Measurements from ENCODE around the gene TMEM50A. TPM values are rescaled to one million over a fixed set of nuclear protein-coding genes. Genes with fewer than 3 reads are reported as not detected.

Gene TMEM50A
- total and polyA plus RNA-seq, 2 donors (not counting 3 experiments of a cell fraction or from before 2014, with no cell fraction given): 125 to 140 TPM

- ChIA-PET CTCF (no interaction called here), POLR2A (no interaction called here)
- TF ChIP-seq FOS (IDR thresholded peaks at IDR 0.05; ENCODE audit: borderline replicate concordance, insufficient read depth, low read length): no peak
- TF ChIP-seq GATA2 (IDR thresholded peaks at IDR 0.05; ENCODE audit: insufficient read depth, insufficient read length, low read depth, low read length): no peak
- TF ChIP-seq MAX (IDR thresholded peaks at IDR 0.05; ENCODE audit: insufficient read depth, insufficient read length): no peak
- TF ChIP-seq MYC (IDR thresholded peaks at IDR 0.05; ENCODE audit: low read depth, low read length): no peak
- no peak for TF ChIP-seq EZH2 (IDR thresholded peaks at IDR 0.05; ENCODE audit: borderline replicate concordance, low read depth, low read length, severe bottlenecking)
- no peak for TF ChIP-seq JUN (IDR thresholded peaks at IDR 0.05; ENCODE audit: borderline replicate concordance, insufficient read depth, insufficient read length, low read depth)
- TF ChIP-seq POLR2AphosphoS5 (IDR thresholded peaks at IDR 0.05; ENCODE audit: insufficient read depth, low read depth, low read length): no peak
- no peak for TF ChIP-seq CTCF (IDR thresholded peaks at IDR 0.05; ENCODE audit: extremely low read depth in 1 of 2, insufficient read depth in 1 of 2, low read depth in 1 of 2, low read length in 2 of 2)
- no peak for TF ChIP-seq POLR2A (IDR thresholded peaks at IDR 0.05; ENCODE audit: low read depth, low read length)
- DNase-seq (ENCODE audit: low read depth, low spot score) (no peak), FAIRE-seq (no peak)
- Histone ChIP-seq H3K36me3 (ENCODE audit: control insufficient read depth in 2 of 2, extremely low read depth in 1 of 2, insufficient read depth in 2 of 2, low read length in 2 of 2) (peaks cover 9 to 12% of the 10 kb centered on the region in 2 experiments), H2AFZ (ENCODE audit: low read depth, low read length) (no peak overlapping the region), H4K20me1 (replicated peaks; ENCODE audit: control insufficient read depth, extremely low read depth, insufficient read depth, low read length) (peaks cover 2% of the 10 kb centered on the region), H3K4me2 (ENCODE audit: insufficient read depth, low read length) (no peak overlapping the region), H3K79me2 (ENCODE audit: control insufficient read depth, insufficient read depth, low read length) (no peaks in the 10 kb centered on the region), H3K9me1 (replicated peaks; ENCODE audit: control insufficient read depth, extremely low read depth, insufficient read depth, low read length) (peaks cover 4% of the 10 kb centered on the region), H3K27me3 (ENCODE audit: control insufficient read depth in 2 of 2, insufficient read depth in 2 of 2, low read length in 2 of 2) (no peaks in the 10 kb centered on the region), H3K4me1 (ENCODE audit: control insufficient read depth, extremely low read depth, insufficient read depth, low read length) (peaks cover 15% of the 10 kb centered on the region), H3K4me3 (replicated peaks in 1 of 3; ENCODE audit: insufficient read depth in 1 of 3, low read depth in 1 of 3, low read length in 3 of 3) (no peak overlapping the region), H3K27ac (ENCODE audit: insufficient read depth, low read depth, low read length) (no peak overlapping the region), H3K9ac (replicated peaks; ENCODE audit: extremely low read depth, insufficient read depth, low read length) (no peak overlapping the region), H3K9me3 (replicated peaks; ENCODE audit: control insufficient read depth, insufficient read depth, low read length) (no peaks in the 10 kb centered on the region)
- dilution Hi-C loops (cut with MboI; ENCODE audit: extremely low pct_ligation_motif_present, low sequenced_read_pairs) (no loop called here), intact Hi-C loops (cut with micrococcal nuclease) (no loop called here)
- no TSS peak for BruUV-seq (replicated peaks)
Observed at GRCh38 chr1:25356848-25357247, 18.7 kb downstream of the TMEM50A start.

All from endothelial cell of umbilical vein (primary cell).